H4 (cell line): ENCODE measurements around the gene PSME3IP1. TPM values are rescaled to one million over a fixed set of nuclear protein-coding genes. Genes with fewer than 3 reads are reported as not detected.
A peak's percentile ranks its signal among the peaks of the same experiment; 100 is the strongest.

Experiments used
- DNase-seq: peaks from one replicate; pipeline ENCODE4 v3.0.0-alpha.2; 2015; ENCODE audit warnings: low spot score
- total RNA-seq: library from RNA; depleted of rRNA; stranded (reverse); fragments of >200 nt; shearing (Covaris generic); gene quantifications from 2 replicates; pipeline ENCODE4 v1.2.3, GENCODE V29; 2014

PSME3IP1 gene
- total RNA-seq, 1 experiment from 2014 or later: 104 TPM

DNA sequence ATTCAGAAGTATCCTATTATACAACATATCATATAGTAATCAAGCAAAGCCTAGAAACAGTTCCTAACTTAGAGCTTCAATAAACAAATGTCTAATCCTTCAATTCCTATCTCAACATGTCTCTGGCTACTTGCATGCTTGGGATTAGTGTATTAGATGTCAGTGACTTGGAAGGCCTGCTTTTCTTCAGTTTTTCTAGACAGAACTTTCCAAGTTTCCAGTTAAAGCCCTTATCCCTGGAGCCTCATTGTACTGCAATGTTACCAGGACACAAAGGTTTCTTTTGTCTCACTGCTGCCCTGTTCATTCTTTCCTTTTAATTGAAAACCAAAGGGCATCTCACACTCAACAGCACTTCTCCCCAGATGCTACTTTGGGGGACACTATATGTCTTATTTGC, 16.5 kb downstream of the PSME3IP1 start:
- no peak for DNase-seq

DNA sequence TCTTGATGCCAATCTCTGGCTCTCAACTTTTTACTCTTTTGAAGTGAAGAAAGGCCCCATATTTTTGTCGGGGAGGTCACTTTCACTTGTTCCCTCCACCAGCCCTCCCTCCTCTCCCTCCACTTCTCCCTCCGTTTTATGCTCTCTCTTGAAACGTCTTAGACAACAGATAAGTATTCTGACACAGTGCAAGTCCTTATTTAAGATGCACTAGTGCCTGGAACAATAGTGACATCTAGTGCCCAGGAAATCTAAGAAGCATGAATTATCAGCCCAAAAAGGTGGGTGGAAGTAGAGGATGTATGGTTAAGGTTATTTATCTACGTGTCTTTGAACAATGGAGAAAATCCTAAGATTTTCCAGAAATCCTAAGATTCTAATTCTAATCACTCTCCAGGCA, 17.9 kb downstream of the PSME3IP1 start:
- peak; percentile 43 for DNase-seq

DNA sequence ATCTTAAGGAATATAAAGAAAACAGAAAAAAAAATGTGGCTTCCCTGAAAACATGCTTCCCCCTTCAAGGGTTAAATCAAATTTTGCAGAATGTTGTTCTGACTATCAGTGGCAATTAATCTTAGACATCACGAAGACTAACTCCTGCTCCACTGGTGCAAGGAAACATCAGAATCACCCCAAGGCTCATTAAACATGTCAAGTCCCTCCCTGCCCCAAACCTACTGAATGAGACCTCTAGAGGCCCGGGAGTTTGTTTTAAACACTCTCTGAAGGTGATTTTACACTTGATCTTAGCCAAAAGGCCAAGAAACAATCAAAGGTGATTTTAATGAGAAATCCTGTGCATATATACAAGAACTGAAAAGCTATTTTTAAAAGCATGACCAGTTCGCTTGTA, 18.3 kb downstream of the PSME3IP1 start:
- no peak for DNase-seq

DNA sequence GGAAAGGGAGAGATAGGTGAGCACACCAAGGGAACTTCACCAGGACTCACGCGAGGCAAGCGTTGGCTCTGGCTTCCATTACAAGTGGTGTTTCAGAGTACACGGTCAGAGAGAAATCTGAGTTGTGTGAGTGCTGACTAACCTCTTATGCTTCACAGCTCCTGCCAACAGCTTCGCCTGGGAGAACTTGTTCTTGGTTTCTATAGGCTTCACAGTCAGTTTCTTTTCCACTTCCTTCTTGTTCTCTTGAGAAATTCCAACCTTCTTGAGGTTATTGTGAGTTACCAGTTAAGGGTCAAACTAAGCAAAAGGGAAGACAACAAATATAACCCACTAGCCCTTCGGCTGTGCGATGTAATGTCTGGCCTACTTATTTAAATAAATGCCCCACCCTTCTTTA, 18.9 kb downstream of the PSME3IP1 start:
- no peak for DNase-seq

DNA sequence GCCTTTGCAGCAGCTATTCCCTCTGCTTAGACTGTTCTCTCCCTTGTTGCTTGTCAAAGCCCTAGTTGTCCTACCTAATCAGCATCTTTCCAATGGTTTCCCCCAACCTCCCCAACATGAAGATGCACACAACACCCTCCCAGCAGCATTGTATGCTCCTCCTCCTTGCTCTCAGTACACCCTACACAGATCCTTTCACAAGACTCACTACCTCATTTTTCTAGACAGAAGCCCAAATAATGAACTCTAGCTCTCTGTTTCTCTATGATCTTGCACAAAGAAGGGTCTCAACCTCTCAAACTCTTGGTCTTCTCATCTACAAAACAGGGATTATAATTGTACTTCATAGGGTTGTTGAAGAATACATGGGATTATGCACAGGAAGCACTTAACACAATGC, 19.4 kb downstream of the PSME3IP1 start:
- no peak for DNase-seq

DNA sequence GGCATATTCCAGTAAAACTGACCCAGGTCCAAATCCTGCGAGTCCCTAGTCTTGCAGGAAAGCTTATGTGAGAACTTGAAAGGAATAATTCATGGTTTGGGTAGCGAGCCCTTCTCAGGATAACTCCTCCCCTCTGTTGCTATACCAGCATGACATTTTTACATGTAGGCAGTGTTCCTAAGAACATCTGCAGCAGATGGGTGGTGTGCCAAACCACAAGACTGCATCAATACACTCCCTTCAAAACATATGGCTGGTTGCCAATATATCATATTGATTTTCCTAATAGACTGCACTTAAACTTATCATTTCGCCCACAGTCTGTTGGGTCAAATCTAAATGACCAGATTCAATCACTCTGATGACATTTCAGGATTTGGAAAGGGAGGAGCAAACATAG, 19.9 kb downstream of the PSME3IP1 start:
- DNase-seq: no peak

DNA sequence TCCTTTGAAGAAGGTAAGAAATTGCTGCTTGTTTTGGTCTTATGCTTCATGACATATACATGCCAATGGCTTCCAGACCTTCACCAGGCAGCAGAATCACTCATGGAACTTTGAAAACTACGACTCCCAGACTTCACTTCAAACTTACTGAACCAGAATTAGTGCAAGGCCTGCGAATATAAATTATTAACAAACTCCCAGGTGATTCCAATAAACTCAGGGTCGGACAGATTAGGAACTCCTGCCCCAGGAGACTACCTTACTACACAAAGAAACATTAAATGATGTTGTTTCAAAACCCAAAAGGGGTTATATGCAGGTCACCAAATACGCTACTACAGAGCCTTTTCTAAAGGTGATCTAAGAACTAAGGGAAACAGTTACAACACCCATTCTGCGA, 20.4 kb downstream of the PSME3IP1 start:
- no peak for DNase-seq

DNA sequence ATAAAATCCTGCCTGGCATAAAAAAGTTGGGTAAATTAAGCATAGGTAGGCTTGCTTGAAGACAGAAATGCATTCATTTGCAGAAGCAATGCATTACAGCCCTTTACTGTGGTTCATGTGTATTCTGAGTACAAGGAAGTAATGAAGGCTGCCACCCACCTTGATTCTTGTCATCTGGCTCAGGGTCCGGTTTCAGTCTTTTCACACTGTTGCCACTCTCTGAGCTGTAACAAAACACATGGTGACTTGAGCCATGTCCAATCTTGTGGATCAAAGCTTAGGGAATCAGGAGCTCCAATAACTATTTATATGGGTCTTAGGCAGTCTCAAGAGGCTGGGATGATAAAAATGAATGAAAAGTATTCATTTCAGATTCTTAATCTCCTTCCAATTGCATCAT, 22.0 kb downstream of the PSME3IP1 start:
- DNase-seq: no peak

DNA sequence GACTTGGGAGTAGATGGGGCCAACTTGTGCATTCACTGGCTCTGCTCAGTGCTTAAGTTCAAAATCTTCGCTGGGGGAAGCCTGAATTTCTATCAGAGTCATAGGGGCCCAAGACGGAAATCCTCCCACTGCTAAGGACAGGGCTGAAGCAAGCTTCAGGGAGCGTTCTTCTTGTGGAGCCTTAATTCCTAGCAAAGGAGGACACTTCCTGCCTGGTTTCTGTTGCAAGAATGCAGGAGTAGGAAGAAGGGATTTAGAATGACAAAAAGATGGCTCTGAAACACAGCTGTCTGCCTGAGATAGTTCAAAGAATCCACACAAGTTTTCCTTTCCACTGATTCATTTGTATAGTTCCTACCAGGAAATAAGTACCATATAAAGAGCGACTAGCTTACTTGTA, 26.4 kb downstream of the PSME3IP1 start:
- DNase-seq: no peak

DNA sequence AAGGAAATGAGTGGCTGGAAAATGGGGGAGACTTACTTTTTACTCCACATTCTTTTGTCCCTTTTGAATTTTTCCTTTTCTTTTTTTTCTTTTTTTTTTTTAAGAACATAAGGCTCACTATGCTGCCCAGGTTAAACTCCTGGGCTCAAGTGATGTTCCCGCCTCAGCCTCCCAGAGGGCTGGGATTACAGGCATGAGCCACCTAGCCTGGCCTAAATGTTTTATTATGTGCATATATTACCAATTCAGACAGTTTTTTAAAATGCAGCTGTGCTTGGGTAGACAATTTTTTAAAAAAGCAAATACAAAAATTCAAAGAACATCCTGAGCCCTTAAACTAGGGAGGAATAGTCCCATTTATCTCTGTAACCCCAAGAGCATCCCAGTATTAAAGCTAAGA, 28.3 kb downstream of the PSME3IP1 start:
- DNase-seq: no peak

DNA sequence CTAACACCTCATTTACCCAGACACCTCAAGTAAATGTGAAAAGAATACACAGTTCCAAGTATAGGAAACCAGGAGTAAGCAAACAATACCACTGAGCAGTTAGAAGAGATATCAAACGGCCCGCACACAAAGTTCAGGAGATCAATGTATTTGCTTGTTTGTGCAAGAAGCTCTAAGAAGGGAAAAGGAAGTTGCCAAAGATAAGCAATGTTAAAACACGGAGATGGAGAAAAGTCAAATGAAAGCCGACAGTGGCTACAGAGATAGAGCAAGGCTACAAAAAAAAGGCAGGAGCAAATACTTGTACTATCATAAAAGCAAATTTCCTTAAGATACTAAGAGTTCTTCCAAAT, 29.5 kb downstream of the PSME3IP1 start:
- no peak for DNase-seq

DNA sequence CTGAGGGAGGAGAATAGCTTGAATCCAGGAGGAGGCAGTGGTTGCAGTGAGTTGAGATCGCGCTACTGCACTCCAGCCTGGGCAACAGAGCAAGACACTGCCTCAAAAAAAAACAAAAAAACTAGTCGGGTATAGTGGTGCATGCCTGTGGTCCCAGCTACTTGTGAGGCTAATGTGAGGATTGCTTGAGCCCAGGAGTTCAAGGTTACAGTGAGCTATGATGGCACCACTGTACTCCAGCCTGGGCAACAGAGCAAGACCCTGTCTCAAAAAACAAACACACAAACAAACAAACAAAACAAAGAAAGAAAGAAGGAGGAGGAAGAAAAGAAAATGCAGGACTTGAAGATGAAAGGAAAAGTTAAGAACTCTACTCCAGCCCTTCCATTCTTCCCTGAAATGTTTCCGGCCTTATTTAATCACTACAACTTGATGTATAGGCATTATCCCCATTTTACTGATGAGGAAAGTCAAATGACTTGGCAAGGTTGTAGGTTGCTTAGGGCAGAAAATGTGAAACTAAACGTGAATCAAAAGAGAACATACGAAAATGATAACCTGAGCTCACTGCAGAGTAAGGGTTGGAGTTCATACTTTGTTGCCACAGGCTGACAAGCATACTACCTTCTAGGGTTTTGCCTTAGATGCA, 30.0 kb downstream of the PSME3IP1 start:
- DNase-seq: no peak

DNA sequence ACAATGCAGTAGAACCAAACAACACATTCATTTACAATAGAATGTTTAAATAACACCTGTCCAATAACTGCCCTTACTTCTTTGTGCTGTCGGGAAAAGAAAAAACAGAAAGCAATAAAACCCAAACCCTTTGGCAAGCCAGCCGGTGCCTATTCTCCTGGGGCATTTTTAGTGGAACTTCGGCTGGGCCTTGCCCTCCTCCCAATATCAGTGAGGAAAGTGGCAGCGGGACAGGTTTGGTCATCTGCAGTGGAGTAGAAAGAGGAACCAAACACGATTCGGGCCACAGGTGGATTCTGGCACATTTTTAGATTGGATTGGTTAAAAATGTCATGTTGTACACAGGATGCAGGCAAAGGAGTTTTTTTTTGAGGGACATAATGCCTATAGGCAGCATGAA, 32.0 kb downstream of the PSME3IP1 start:
- no peak for DNase-seq

DNA sequence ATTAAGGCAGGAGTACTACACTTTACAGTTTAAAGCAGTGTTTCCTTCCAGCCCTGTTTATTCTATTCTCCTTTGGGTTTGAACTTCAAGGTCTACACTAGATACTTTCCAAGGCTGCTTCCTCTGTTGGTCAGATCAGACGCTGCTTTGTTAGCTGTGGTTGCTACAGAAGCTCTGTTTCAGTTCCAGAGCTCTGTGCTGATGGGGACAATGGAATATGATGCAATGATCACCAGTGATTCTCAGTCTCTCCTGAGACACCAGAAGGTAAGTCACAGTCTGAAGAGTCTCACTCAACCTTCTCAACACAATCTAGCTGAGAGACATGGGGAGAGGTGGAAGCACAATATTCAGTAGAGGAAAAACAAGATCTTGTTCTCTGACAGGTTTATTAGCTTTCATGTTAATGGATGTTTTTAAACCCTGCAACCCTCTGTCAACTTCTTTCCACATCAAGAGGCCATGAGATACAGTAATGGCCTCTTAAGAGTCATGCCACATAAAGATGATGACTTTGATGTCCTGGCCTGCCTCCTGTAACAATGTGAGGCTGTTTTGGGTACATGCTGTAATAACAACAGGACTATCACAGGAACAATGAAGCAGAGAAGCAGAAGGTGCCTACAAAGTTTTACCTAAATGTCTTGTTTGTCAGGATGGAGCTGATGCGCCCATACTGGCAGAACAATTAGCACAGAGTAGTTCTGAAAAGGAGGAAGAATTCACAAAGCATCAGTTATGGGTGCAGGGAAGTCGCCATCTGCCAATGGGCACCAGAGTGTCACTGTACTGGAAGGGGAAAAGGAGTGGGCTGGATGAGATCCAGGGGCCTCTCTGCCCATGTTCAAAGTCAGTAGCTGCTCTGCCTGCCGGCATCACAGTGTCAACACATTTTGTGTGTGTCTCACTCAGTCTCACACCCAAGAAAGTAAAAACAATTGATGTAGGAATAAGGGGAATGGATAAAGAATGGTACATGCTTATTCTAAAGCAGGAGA, 33.4 kb downstream of the PSME3IP1 start:
- DNase-seq: no peak

DNA sequence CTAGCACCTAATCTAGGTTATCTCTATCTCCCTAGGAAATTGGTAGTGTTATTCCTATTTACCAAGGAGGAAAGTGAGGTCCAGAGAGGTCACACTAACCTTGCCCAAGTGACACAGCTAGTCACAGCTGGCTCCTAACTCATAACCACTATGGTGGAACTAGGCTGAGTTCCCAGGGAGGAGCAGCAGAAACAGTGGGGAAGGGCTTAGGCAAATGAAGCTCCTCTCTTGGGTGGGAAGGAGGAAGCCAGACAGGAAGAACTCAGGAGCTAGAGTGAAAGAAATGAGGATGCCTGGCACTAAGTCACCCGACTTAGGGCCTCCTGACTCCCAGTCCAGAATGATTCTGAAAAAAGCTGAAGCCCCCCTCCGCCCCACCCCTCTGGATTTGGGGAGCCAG, 34.5 kb downstream of the PSME3IP1 start:
- no peak for DNase-seq

DNA sequence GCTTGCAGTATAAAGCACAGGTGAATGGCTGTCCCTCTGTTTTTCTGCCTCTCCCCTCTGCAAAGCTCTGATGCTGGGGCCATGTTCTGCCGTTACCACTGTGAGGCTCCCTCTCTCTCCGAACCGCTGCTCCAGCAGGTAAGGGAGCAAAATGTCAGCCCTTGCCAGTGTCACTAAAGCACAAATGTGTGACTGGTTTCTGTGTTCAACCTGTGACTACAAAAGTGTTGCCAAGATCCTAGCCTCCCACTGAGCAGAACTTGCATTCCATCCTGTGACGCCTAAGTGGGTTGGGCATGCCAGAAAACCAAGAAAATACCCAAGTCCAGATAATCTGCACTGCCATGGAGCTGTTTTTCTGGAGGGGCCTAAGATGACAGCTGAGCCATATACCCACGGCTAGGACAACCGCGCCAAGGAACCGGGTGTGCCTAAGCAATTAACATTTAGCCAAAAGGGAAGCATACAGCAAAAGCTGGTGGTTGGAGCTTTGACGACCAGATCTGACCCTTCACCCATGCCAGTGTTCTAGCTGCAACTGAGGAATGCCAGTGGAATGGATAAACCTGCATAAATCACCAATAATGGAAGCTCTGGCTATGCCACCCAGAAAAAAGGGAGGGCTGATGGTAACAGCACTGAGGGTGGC, 35.0 kb downstream of the PSME3IP1 start:
- DNase-seq: no peak

DNA sequence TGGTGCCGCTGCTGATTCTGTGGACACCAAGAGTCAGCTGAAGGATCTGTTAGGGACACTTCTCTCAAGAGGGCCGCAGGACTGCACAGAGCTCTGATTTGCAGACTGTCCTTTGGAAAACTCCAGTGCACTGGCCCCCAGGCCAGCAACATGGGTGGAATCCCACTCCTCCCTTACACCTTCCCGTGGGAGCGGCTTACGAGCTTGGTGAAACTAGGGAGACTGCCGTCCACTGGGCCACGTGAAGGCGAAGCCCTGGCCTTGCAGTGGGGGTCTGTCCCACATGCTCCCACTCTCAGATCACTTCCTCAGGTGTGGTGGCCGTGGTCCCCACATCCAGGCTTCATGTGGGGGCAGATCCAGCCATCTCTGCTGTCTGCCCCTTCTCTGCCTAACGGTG, 36.4 kb downstream of the PSME3IP1 start:
- DNase-seq: no peak

DNA sequence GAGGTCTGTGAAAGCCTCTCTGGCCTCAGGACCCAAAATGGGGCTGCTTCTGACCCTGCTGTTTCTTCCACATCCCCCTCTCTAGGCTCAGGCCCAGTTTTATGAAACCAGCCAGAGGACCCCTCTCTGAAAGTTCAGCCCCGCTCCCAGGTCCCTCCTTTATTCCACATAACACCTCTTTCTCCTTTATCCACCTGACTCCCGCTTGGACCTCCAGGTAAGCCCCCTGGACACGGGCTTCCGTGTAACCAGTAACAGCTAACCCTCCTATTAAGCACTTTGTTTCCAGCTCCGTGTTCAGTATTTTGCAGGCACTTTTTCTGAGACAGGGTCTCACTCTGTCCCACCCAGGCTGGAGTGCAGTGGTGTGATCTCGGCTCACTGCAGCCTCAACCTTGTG, 37.4 kb downstream of the PSME3IP1 start:
- no peak for DNase-seq

DNA sequence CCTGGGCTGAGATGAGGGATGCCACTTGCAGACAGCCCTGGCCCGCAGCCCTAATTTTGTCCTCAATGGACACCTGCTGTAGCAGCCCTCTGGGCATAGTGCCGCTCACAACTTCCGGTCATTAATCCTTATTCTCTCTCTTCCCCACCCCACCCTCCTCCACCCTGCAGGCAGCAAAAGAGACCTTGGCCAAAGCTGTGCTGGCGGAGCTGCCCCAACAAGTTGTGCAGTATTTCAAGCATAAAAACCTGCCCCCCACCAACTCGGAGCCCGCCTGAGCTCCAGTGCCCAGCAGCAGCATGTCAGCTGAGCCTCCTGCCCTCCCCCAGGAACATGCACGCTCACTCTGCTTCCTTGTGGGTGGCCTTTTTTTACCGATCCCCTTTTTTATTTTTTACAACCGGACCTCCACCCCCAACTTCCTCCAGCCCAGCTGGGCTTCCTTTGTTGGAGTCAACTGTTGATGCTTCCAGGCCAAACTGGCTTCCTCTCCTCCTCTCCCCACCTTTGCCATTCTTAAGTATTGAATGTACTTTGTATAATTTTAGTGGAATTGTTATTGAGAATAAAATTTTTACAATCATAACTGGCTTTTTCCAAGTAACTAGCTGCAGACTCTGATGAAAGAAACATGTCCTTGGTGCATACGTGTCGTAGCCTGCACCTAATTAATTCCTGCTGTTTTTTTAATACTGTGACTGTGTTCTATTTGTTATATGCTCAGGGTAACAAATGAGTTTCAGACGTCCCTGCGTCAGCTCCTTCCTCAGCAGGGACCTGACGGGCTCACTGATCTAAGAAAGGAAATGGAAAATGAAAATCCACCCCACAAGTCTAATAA, 38.2 kb downstream of the PSME3IP1 start:
- DNase-seq: no peak

DNA sequence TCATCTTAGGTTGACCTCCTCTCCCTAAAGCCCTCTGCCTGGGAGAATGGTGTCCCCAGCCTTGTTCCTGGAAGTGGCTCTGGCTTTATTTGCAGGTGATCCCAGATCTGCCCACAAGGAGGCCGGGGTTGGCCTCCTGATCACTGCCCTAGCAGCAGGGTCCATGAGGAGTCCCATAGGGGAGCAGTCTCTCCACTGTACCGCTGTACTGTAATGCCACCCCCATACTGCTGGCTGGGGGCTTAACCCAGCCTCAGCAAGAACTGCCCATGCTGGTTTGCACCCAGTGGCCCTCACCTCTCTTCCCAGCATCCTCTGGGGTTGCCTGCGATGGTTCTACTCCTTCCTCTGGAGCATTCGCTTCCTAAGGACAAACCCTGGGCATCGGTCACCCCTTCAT, 39.1 kb downstream of the PSME3IP1 start:
- DNase-seq: no peak

DNA sequence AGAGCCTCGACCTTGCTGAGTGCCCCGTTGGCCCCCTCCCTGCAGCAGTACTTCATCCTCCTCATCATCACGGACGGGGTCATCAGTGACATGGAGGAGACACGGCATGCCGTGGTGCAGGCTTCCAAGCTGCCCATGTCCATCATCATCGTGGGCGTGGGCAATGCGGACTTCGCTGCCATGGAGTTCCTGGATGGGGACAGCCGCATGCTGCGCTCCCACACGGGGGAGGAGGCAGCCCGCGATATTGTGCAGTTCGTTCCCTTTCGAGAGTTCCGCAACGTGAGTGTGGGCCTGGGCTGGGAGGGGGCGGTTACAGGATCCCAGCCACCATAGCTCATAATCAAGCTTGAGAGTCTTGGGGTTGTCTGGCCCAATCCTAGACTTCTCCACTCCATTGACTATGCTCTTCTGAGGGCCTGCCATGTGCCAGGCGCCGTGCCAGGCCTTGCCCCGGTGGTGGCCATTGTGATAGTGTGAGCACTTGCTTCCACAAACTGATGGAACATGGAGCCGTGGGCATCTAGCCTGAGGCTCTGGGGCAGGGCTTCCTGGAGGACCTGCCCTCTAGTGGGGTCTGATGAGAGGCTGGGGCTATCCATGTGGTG, 39.7 kb downstream of the PSME3IP1 start:
- no peak for DNase-seq
